Caco-2 (cell line): ENCODE measurements around the gene PXYLP1. TPM values are rescaled to one million over a fixed set of nuclear protein-coding genes. Genes with fewer than 3 reads are reported as not detected.

Experiments
- BruUV-seq: library from RNA; stranded (reverse); fragments of 400-500 nt; replicated peaks from 2 replicates; lab custom pipeline; 2021; lab: Mats Ljungman, UMichigan
- CTCF ChIA-PET: fragments of 300-600 bp; sonication (Branson Sonifier 250); formaldehyde crosslinking; loops from one replicate; lab custom pipeline; 2022; ENCODE audit warnings: antibody characterized with exemption; lab: Charles Lee
- POLR2A ChIA-PET: fragments of 300-600 bp; sonication (Branson Sonifier 250); formaldehyde crosslinking; loops from one replicate; lab custom pipeline; 2022; ENCODE audit warnings: antibody characterized with exemption; lab: Charles Lee
- DNase-seq, 2 experiments: peaks; one replicate each; pipeline versions ENCODE4 v3.0.0 to v3.0.0-alpha.2; 2020 to 2022
- H3K27me3 ChIP-seq: replicated peaks from 2 replicates; pipeline ENCODE4 v1.6.0; 2011; ENCODE audit warnings: low read length; ENCODE audit not compliant: control insufficient read depth, insufficient read depth
- H3K36me3 ChIP-seq: 2 replicates; pipeline ENCODE4 v1.5.1; 2011; ENCODE audit warnings: low read length; ENCODE audit not compliant: control insufficient read depth, insufficient read depth
- H3K4me1 ChIP-seq: fragments of 250-450 bp; sonication (Bioruptor Pico); 2 replicates; pipeline ENCODE4 v1.5.1; 2020; ENCODE audit warnings: mild to moderate bottlenecking
- H3K4me3 ChIP-seq: 2 replicates; pipeline ENCODE4 v1.5.1; 2011; ENCODE audit warnings: low read depth, mild to moderate bottlenecking, control low read depth, low read length
- H3K9me3 ChIP-seq: fragments of 250-450 bp; sonication (Bioruptor Pico); 2 replicates; pipeline ENCODE4 v1.5.1; 2020; ENCODE audit warnings: mild to moderate bottlenecking, moderate library complexity
- H3K27ac Mint-ChIP-seq: one replicate; pipeline ENCODE4 v1.8.0; 2022; ENCODE audit warnings: mixed read lengths; ENCODE audit not compliant: unreplicated experiment
- H3K27me3 Mint-ChIP-seq: one replicate; pipeline ENCODE4 v1.8.0; 2022; ENCODE audit warnings: mixed read lengths; ENCODE audit not compliant: insufficient read depth, unreplicated experiment
- H3K36me3 Mint-ChIP-seq: one replicate; pipeline ENCODE4 v1.8.0; 2022; ENCODE audit warnings: mild to moderate bottlenecking, mixed read lengths; ENCODE audit not compliant: insufficient read depth, unreplicated experiment
- H3K4me1 Mint-ChIP-seq: one replicate; pipeline ENCODE4 v1.8.0; 2022; ENCODE audit warnings: low read depth, mixed read lengths; ENCODE audit not compliant: unreplicated experiment
- H3K4me3 Mint-ChIP-seq: one replicate; pipeline ENCODE4 v1.8.0; 2022; ENCODE audit warnings: mild to moderate bottlenecking, moderate library complexity, mixed read lengths; ENCODE audit not compliant: unreplicated experiment
- H3K9me3 Mint-ChIP-seq: one replicate; pipeline ENCODE4 v1.8.0; 2022; ENCODE audit warnings: mixed read lengths; ENCODE audit not compliant: unreplicated experiment
- CTCF ChIP-seq, 2 experiments: fragments of 200-600 bp in 1 of 2; IDR thresholded peaks; 1 replicate in 1 of 2; 2 replicates in 1 of 2; pipeline versions ENCODE4 v1.5.1 to v1.8.0; 2011 to 2022; ENCODE audit warnings: antibody characterized with exemption in 1 of 2, control low read depth in 1 of 2, inconsistent platforms in 1 of 2, low read depth in 1 of 2, low read length in 1 of 2, mild to moderate bottlenecking in 1 of 2, moderate library complexity in 1 of 2; ENCODE audit not compliant: insufficient read depth in 1 of 2, severe bottlenecking in 1 of 2, unreplicated experiment in 1 of 2
- intact Hi-C: fragments of 100-400 bp; cut with micrococcal nuclease; formaldehyde crosslinking; loops from one replicate; pipeline ENCODE4 v1.10.0; 2022; ENCODE audit not compliant: unreplicated experiment
- total RNA-seq: library from RNA; stranded (reverse); gene quantifications from 2 replicates; pipeline ENCODE4 v1.2.3, GENCODE V29; 2022

The PXYLP1 gene
- total RNA-seq, 1 experiment from 2014 or later: 24.6 TPM

- DNase-seq: no peak
- Histone ChIP-seq H3K4me1 (peaks cover 23% of the 10 kb centered on the region), H3K27me3 (no peaks in the 10 kb centered on the region), H3K9me3 (no peaks in the 10 kb centered on the region), H3K4me3 (no peak overlapping the region), H3K36me3 (no peaks in the 10 kb centered on the region)
- Mint-ChIP-seq H3K4me3 (no peak overlapping the region), H3K36me3 (no peaks in the 10 kb centered on the region), H3K4me1 (peaks cover 11% of the 10 kb centered on the region), H3K27ac (no peak overlapping the region), H3K9me3 (peaks cover 22% of the 10 kb centered on the region), H3K27me3 (no peaks in the 10 kb centered on the region)
- no TSS peak for BruUV-seq
- ChIA-PET POLR2A (no interaction called here), CTCF (no interaction called here)
- intact Hi-C loops: no loop called here
- TF ChIP-seq CTCF (IDR thresholded peaks at IDR 0.05; ENCODE audit: insufficient read depth in 1 of 2, low read depth in 1 of 2, low read length in 1 of 2, severe bottlenecking in 1 of 2, unreplicated experiment in 1 of 2): no peak
Observed at GRCh38 chr3:141337523-141337854, 105.9 kb downstream of the PXYLP1 start.

GRCh38 chr3:141337991-141338390, 106.4 kb downstream of the PXYLP1 start:
- Mint-ChIP-seq H3K9me3 (peaks cover 27% of the 10 kb centered on the region), H3K27me3 (no peaks in the 10 kb centered on the region), H3K4me3 (no peak overlapping the region), H3K36me3 (no peaks in the 10 kb centered on the region), H3K27ac (no peak overlapping the region), H3K4me1 (peaks cover 6% of the 10 kb centered on the region)
- ChIA-PET CTCF (no interaction called here), POLR2A (no interaction called here)
- no TSS peak for BruUV-seq
- no peak for TF ChIP-seq CTCF (IDR thresholded peaks at IDR 0.05; ENCODE audit: insufficient read depth in 1 of 2, low read depth in 1 of 2, low read length in 1 of 2, severe bottlenecking in 1 of 2, unreplicated experiment in 1 of 2)
- Histone ChIP-seq H3K27me3 (no peaks in the 10 kb centered on the region), H3K36me3 (no peaks in the 10 kb centered on the region), H3K9me3 (no peaks in the 10 kb centered on the region), H3K4me1 (peaks cover 18% of the 10 kb centered on the region), H3K4me3 (no peak overlapping the region)
- intact Hi-C loops: no loop called here
- no peak for DNase-seq

GRCh38 chr3:141338881-141339280, 107.3 kb downstream of the PXYLP1 start:
- no peaks in the 10 kb centered on the region for H3K36me3 Mint-ChIP-seq
- Histone ChIP-seq H3K4me1 (peaks cover 10% of the 10 kb centered on the region), H3K4me3 (no peak overlapping the region), H3K9me3 (no peaks in the 10 kb centered on the region), H3K36me3 (no peaks in the 10 kb centered on the region), H3K27me3 (no peaks in the 10 kb centered on the region)
- intact Hi-C loops: no loop called here
- no TSS peak for BruUV-seq
- no peak overlapping the region for H3K27ac Mint-ChIP-seq
- TF ChIP-seq CTCF (IDR thresholded peaks at IDR 0.05; ENCODE audit: insufficient read depth in 1 of 2, low read depth in 1 of 2, low read length in 1 of 2, severe bottlenecking in 1 of 2, unreplicated experiment in 1 of 2): no peak
- H3K9me3 Mint-ChIP-seq: peaks cover 29% of the 10 kb centered on the region
- H3K4me1 Mint-ChIP-seq: peaks cover 6% of the 10 kb centered on the region
- H3K4me3 Mint-ChIP-seq: no peak overlapping the region
- no peak for DNase-seq
- ChIA-PET POLR2A (no interaction called here), CTCF (no interaction called here)
- no peaks in the 10 kb centered on the region for H3K27me3 Mint-ChIP-seq
